Right lung (tissue), 5 donors: ENCODE measurements around the gene PMFBP1. TPM values are rescaled to one million over a fixed set of nuclear protein-coding genes. Genes with fewer than 3 reads are reported as not detected.
A peak's percentile ranks its signal among the peaks of the same experiment; 100 is the strongest.

Experiments used
- DNase-seq, 2 donors: peaks; one replicate each; pipeline ENCODE4 v3.0.0-alpha.2; 2013
- polyA plus RNA-seq, 5 donors: library from polyadenylated mRNA; unstranded; fragments of 120-200 nt; gene quantifications; one replicate each; pipeline versions ENCODE4 v1.2.1 to v1.2.3, GENCODE V29; 2013; ENCODE audit warnings: inconsistent platforms in 1 of 5, low replicate concordance in 1 of 5; ENCODE audit not compliant: insufficient read length in 5 of 5, insufficient read depth in 1 of 5

Gene PMFBP1
- polyA plus RNA-seq, 5 donors, result 2.9 to 5.8 (median 3.4) TPM

GRCh38 chr16:72131036-72131435 lies 40.9 kb downstream of the PMFBP1 start:
- no peak for DNase-seq

GRCh38 chr16:72129976-72130656 lies 41.8 kb downstream of the PMFBP1 start:
- no peak for DNase-seq

DNA sequence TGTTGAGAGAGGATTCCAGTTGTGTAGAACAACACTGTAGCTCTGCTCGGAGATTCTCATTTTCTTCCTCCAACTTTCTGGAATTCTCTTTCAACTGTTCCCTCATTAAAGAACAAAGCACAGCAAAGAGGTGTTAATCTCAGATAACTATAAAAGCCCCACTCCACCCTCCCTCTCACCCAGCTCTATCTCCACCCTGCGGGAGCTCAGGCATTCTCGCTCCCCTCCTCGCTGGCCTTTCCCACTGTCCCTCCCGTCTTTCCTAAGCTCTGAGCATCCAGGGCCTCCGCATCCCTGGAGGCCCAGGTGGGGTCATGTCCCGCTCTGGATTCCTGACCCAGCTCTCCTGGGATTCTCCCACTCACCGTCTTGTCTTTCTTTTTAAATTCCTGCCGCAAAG lies 43.3 kb downstream of the PMFBP1 start:
- DNase-seq, result no peak

- DNase-seq, result no peak
These were observed 45.6 kb downstream of the PMFBP1 start for GRCh38 chr16:72126429-72126765.

GRCh38 chr16:72125635-72126428 lies 46.1 kb downstream of the PMFBP1 start:
- no peak for DNase-seq

GRCh38 chr16:72124761-72125634 lies 47.0 kb downstream of the PMFBP1 start:
- peak; percentile 62 to 75 for DNase-seq

DNA sequence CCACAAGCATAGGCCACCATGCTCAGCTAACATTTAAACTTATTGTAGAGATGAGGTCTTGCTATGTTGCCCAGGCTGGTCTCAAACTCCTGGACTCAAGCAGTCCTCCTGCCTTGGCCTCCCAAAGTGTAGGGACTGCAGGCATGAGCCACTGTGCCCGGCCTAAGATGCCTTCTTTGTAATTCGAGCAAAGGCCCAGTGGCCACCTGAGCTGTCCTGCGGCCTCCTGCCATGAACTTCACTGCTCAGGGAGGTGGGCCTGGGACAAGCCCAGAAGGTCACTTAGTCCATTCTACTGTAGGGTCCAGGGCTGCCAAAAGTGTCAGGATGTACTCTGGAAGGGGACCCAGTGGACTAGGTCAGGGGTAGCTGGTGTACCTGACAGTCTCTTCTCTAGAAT lies 47.8 kb downstream of the PMFBP1 start:
- no peak for DNase-seq

- DNase-seq, result no peak
These were observed 48.5 kb downstream of the PMFBP1 start for GRCh38 chr16:72123426-72123825.

GRCh38 chr16:72122916-72123315 lies 49.0 kb downstream of the PMFBP1 start:
- DNase-seq, result no peak

- no peak for DNase-seq
These were observed 49.6 kb downstream of the PMFBP1 start for GRCh38 chr16:72122308-72122707.

DNA sequence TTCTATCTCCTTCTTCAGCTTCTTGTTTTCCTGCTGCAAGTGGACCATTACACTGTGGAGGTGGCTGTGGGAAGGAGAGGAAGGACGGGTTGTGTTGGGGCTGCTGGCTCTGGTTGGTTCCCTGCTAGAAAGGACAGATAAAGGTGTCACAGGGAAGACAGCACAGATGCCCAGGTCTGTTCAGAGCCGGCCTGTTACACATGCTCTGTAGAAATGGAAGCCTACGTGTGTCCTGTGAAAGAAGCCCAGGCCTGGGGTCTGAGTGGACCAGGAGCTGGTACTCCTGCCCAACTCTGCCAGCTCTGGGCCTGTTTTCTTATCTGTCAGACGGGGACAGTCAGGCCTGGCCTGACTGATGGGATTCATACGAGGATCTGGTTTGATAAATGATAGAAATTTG lies 51.9 kb downstream of the PMFBP1 start:
- no peak for DNase-seq

DNA sequence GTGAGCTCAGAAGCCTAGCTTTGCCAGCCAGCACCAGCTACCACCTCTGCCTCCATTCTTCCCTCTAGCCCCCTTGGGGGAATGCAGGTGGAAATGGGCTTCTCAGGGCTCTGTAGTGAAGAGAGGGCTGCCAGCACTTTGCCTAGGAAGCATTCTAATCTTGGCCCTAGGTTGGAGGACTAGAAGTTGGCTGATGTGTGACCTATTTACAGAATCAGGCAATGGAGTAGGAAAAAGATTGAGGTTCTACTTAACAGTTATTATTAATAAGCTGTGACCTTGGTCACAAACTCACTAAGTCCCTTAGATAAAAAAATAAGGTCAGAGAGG lies 58.4 kb downstream of the PMFBP1 start:
- DNase-seq, result no peak

DNA sequence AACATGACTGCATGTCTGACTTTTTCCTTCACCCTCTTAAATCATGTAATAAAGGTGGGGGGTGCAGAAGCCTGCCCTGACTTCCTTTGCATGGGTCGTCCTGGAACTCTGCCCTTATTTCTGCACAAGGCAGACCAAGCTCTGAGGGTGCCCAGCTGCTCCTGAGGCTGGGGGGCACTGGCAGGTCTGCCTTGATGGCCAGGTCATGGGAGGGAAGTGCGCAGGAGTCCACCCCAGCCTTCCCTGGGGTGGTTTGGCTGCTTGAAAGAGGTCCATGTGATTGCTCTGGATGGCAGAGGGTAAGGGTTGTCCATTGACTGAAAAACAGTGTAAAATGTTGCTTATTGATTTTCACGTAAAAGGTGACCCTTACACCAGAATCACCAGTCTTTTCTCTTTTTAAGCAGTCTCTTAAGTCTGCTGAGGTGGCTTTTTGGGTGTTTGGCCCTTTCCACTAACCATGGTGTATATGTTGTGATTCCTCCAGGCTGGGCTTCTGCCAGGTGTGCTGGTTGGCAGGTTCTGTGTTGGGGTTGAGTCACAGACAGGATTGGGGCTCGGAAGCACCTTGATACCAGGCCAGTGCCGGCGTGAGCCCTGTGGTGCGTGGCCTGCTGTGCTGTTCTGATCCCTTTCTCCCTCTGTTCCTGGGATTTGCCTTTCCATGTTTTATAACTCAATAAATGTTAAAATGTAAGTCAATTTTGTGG lies 58.9 kb downstream of the PMFBP1 start:
- DNase-seq, result no peak

DNA sequence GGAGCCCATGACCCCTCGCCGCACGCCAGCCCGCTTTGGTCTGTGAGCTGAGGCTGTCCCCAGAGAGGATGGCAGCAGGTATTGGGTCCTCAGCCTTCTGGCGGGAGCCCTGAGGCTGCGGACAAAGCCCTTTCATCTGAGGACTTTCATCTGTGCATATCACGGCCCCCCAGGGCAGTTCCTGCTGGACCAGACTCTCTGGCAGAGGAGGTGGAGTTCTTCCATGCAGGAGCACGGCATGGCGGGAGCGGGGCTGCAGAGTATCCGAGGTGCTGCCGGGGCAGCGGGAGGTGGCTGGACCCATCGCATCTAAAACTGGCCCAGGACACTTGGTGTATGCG lies 59.5 kb downstream of the PMFBP1 start:
- no peak for DNase-seq

DNA sequence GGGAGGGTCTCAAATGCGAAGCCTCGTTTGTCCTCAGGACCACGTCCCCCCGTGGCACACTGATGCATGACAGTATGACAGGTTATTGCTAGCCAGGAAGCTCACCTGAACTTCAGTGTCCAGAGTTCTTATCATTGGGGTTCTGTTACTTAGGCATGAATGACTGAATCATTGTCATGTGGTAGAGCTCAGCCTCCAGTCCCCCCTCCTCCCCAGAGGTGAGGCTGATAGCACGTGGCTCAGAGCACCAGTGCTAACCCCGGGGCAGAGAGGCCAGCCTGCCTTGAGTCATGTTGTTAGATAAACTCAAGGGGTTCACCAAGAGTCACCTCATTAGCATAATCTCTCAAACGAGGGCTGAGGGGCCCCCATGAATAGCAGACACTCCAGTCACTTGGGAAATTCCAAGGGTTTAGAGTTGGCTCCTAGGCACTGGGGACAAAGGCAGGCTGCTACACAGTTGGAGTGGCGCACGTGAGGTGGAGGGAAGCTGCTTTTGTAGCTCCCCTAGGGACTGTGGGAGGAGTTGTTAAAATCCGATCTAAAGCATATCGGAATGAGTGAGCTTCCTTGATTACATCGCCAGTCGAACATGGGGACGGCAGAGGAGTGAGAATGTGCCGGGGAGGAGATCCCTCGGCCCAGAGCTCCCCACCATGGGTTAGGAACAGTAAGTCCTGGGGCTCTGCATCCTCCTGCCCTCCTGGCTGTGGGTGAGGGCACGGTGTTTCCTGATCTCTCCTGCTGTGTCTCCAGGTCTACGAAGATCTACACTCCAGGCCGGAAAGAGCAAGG lies 60.1 kb downstream of the PMFBP1 start:
- no peak for DNase-seq

GRCh38 chr16:72110662-72111615 lies 61.0 kb downstream of the PMFBP1 start:
- no peak for DNase-seq

DNA sequence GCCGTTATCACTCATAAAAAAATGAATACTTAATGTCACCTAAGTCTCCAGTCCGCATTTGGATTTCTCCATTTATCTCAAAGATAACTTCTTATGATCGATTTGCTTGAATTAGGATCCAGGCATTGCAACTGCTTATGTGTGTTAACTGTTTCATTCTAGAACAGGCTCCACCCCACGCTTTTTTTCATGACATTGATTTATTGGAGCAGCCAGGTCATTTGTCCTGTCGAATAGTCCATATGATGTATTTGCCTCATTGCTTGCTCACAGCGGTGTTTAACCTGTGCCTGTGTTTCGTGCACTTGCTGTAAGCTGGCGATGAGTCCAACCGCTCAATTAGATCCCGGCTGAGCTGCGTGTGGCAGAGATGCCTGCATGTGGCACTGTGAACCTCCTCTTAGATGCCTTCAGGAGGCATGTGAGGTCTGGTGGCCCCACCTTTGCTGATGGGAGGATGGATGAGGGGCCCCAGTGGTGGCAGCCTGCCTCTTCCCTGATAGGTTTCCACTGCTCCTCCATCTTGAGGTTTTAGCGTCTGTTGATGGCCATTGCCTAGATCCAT lies 61.9 kb downstream of the PMFBP1 start:
- DNase-seq, result no peak

DNA sequence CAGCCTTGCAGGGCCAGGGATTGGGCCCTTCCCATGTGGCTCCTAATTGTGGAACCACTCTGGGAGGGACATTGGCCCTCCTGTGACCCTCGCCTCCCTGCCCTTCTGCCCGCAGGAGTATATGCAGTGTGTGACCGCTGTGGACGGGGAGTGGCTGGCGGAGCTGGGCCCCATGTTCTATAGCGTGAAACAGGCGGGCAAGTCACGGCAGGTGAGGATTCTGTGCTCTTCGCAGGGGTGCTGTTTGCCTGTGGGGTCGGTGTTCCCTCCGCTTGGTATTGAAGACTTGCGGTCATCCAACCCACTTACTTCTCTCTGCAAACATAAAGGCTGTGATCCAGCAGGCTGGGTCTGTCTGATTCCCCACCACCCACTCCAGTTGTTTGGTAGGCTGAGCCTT lies 62.7 kb downstream of the PMFBP1 start:
- DNase-seq, result no peak

- DNase-seq, result no peak
These were observed 63.4 kb downstream of the PMFBP1 start for GRCh38 chr16:72108353-72109102.
